ENCODE results near the gene HEXD.
"Not testable (repeated sequence)": the region's sequence is repeated elsewhere in the genome, so short reads cannot be mapped to it uniquely, and the experiment has no call there.

DNA sequence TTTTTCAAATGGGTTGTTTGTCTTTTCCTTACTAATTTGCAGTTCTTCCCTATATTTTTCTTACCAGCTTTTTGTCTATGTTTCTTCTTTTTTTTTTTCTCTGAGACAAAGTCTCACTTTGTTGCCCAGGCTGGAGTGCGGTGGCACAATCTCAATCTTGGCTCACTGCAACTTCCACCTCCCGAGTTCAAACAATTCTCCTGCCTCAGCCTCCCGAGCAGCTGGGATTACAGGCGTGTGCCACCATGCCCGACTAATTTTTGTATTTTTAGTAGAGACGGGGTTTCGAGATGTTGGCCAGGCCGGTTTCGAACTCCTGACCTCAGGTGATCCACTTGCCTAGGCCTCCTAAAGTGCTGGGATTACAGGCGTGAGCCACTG lies 45.1 kb upstream of the HEXD start:
- TF ChIP-seq CTCF (IDR thresholded peaks at IDR 0.05); EP300 (IDR thresholded peaks at IDR 0.05); POLR2A (IDR thresholded peaks at IDR 0.05; ENCODE audit: low read depth): not testable (repeated sequence)

Data from esophagus muscularis mucosa (tissue), 4 donors.